ENCODE results near the gene PPP6R2.
"Not testable (repeated sequence)": the region's sequence is repeated elsewhere in the genome, so short reads cannot be mapped to it uniquely, and the experiment has no call there.

PPP6R2 gene

GRCh38 chr22:50322382-50323104 lies 20.6 kb upstream of the PPP6R2 start:
- H3K4me3 ChIP-seq (ENCODE audit: low read length); H3K4me2 ChIP-seq (ENCODE audit: low read length); H3K9me3 ChIP-seq (replicated peaks; ENCODE audit: low read length); H3K9ac ChIP-seq (ENCODE audit: low read depth, low read length); H3K27me3 ChIP-seq (ENCODE audit: control insufficient read depth, insufficient read depth, low read length); H3K36me3 ChIP-seq (ENCODE audit: insufficient read depth, low read length): not testable (repeated sequence)
- H3K4me1 ChIP-seq (ENCODE audit: control insufficient read depth, insufficient read depth, low read length), result peaks cover 16% of the 10 kb centered on the region

GRCh38 chr22:50323900-50324299 lies 19.2 kb upstream of the PPP6R2 start:
- Histone ChIP-seq H3K4me1 (ENCODE audit: control insufficient read depth, insufficient read depth, low read length) (peaks cover 21% of the 10 kb centered on the region), H3K9ac (ENCODE audit: low read depth, low read length) (no peak overlapping the region), H3K36me3 (ENCODE audit: insufficient read depth, low read length) (no peaks in the 10 kb centered on the region), H3K27me3 (ENCODE audit: control insufficient read depth, insufficient read depth, low read length) (no peaks in the 10 kb centered on the region), H3K4me3 (ENCODE audit: low read length) (no peak overlapping the region), H3K4me2 (ENCODE audit: low read length) (no peak overlapping the region), H3K9me3 (replicated peaks; ENCODE audit: low read length) (no peaks in the 10 kb centered on the region)

GRCh38 chr22:50325444-50326224 lies 17.5 kb upstream of the PPP6R2 start:
- Histone ChIP-seq H3K9ac (ENCODE audit: low read depth, low read length) (no peak overlapping the region), H3K4me2 (ENCODE audit: low read length) (peak overlapping the region; percentile 99), H3K36me3 (ENCODE audit: insufficient read depth, low read length) (no peaks in the 10 kb centered on the region), H3K4me1 (ENCODE audit: control insufficient read depth, insufficient read depth, low read length) (peaks cover 21% of the 10 kb centered on the region), H3K27me3 (ENCODE audit: control insufficient read depth, insufficient read depth, low read length) (no peaks in the 10 kb centered on the region), H3K4me3 (ENCODE audit: low read length) (peak overlapping the region; percentile 97), H3K9me3 (replicated peaks; ENCODE audit: low read length) (no peaks in the 10 kb centered on the region)

DNA sequence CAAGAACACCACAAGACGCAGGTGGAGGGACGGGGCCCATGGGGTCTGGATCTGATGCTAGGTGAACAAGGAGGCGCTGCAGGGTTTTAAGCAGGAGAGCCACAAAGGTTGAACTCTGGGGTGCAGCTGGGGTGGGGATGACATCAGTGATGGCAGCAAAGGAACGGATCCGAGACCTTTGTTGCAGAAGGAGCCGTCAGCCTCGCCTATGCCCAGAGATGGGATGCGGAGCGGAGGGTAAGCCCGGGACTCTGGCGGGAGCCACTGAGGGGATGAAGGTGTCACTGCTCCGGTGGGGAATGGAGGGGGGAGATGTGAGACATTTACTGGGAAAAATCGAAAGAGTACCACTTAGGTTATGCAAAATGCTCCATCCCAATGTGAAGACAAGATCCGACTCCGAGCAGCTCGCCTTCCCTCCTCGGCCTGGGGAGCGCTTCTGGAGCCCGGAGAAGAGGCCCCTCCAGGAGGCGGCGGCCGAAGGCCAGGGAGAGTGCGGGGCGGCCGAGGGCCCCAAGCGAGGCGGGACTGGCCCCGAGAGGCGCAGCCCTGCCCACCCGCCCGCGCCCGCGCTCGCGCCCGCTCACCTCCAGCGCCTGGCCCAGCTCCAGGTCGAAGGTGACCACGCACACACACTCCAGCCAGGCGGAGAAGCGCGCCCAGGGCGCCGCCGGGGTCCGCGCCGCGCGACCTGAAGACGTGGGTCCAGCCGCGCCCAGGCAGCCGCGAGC lies 16.7 kb upstream of the PPP6R2 start:
- Histone ChIP-seq H3K4me2 (ENCODE audit: low read length) (peak overlapping the region; percentile 99), H3K9me3 (replicated peaks; ENCODE audit: low read length) (no peaks in the 10 kb centered on the region), H3K4me3 (ENCODE audit: low read length) (peak overlapping the region; percentile 97), H3K4me1 (ENCODE audit: control insufficient read depth, insufficient read depth, low read length) (peaks cover 25% of the 10 kb centered on the region), H3K36me3 (ENCODE audit: insufficient read depth, low read length) (no peaks in the 10 kb centered on the region), H3K27me3 (ENCODE audit: control insufficient read depth, insufficient read depth, low read length) (no peaks in the 10 kb centered on the region), H3K9ac (ENCODE audit: low read depth, low read length) (peak overlapping the region; percentile 98)

GRCh38 chr22:50326956-50327710 lies 16.0 kb upstream of the PPP6R2 start, which contains the start of gene DENND6B:
DENND6B (minus strand) TSS chr22:50327012; CDS start chr22:50326988, 24 bp downstream.
- Histone ChIP-seq H3K9ac (ENCODE audit: low read depth, low read length) (peak within 1 kb of the TSS; percentile 98), H3K4me3 (ENCODE audit: low read length) (peak within 1 kb of the TSS; percentile 97), H3K36me3 (ENCODE audit: insufficient read depth, low read length) (no peaks in the 10 kb centered on the region)

GRCh38 chr22:50327711-50328019 lies 15.5 kb upstream of the PPP6R2 start:
- Histone ChIP-seq H3K4me1 (ENCODE audit: control insufficient read depth, insufficient read depth, low read length) (peaks cover 25% of the 10 kb centered on the region), H3K9me3 (replicated peaks; ENCODE audit: low read length) (no peaks in the 10 kb centered on the region), H3K27me3 (ENCODE audit: control insufficient read depth, insufficient read depth, low read length) (no peaks in the 10 kb centered on the region), H3K36me3 (ENCODE audit: insufficient read depth, low read length) (no peaks in the 10 kb centered on the region), H3K9ac (ENCODE audit: low read depth, low read length) (peak overlapping the region; percentile 98), H3K4me3 (ENCODE audit: low read length) (peak overlapping the region; percentile 97), H3K4me2 (ENCODE audit: low read length) (peak overlapping the region; percentile 99)

More at GRCh38 chr22:50326956-50327710, 16.0 kb upstream of the PPP6R2 start, which contains the start of gene DENND6B:
- no peaks in the 10 kb centered on the region for H3K27me3 ChIP-seq (ENCODE audit: control insufficient read depth, insufficient read depth, low read length)
- H3K4me2 ChIP-seq (ENCODE audit: low read length), result peak within 1 kb of the TSS; percentile 99
- H3K4me1 ChIP-seq (ENCODE audit: control insufficient read depth, insufficient read depth, low read length), result peaks cover 25% of the 10 kb centered on the region
- no peaks in the 10 kb centered on the region for H3K9me3 ChIP-seq (replicated peaks; ENCODE audit: low read length)

GRCh38 chr22:50329236-50329635 lies 13.9 kb upstream of the PPP6R2 start:
- no peaks in the 10 kb centered on the region for H3K27me3 ChIP-seq (ENCODE audit: control insufficient read depth, insufficient read depth, low read length)
- H3K9me3 ChIP-seq (replicated peaks; ENCODE audit: low read length), result no peaks in the 10 kb centered on the region
- no peak overlapping the region for H3K4me3 ChIP-seq (ENCODE audit: low read length)

GRCh38 chr22:50334433-50334832 lies 8.7 kb upstream of the PPP6R2 start:
- H3K4me3 ChIP-seq (ENCODE audit: low read length); H3K9ac ChIP-seq (ENCODE audit: low read depth, low read length); H3K36me3 ChIP-seq (ENCODE audit: insufficient read depth, low read length); H3K4me2 ChIP-seq (ENCODE audit: low read length); H3K27me3 ChIP-seq (ENCODE audit: control insufficient read depth, insufficient read depth, low read length); H3K4me1 ChIP-seq (ENCODE audit: control insufficient read depth, insufficient read depth, low read length); H3K9me3 ChIP-seq (replicated peaks; ENCODE audit: low read length): not testable (repeated sequence)

More at GRCh38 chr22:50329236-50329635, 13.9 kb upstream of the PPP6R2 start:
- no peak overlapping the region for H3K9ac ChIP-seq (ENCODE audit: low read depth, low read length)
- H3K4me1 ChIP-seq (ENCODE audit: control insufficient read depth, insufficient read depth, low read length), result peaks cover 25% of the 10 kb centered on the region
- no peaks in the 10 kb centered on the region for H3K36me3 ChIP-seq (ENCODE audit: insufficient read depth, low read length)
- H3K4me2 ChIP-seq (ENCODE audit: low read length), result no peak overlapping the region

DNA sequence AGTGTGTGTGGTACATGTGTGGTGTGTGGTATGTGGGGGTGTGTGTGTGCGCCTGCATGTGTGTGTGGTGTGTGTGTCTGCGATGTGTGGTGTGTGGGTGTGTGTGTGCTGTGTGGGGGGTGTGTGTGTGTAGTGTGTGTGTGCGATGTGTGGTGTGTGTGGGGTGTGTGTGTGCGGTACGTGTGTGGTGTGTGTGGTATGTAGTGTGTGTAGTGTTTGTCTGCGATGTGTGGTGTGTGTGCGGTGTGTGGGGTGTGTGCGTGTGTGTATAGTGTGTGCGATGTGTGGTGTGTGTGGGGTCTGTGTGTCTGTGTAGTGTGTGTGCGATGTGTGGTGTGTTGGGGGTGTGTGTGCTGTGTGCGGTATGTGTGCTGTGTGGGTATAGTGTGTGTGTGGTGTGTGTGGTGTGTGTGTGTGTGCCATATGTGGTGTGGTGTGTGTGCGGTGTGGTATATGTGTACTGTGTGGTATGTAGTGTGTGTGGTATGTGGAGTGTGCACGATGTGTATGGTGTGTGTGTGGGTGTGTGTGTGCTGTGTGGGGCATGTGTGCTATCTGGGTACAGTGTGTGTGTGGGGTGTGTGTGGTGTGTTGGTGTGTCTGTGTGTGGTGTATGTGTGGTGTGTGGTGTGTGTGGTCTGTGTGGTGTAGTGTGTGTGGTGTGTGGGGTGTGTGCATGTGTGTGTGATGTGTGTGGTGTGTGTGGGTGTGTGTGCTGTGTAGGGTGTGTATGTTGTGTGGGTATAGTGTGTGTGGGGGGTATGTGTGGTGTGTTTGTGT lies 5.7 kb upstream of the PPP6R2 start:
- H3K36me3 ChIP-seq (ENCODE audit: insufficient read depth, low read length), result no peaks in the 10 kb centered on the region

GRCh38 chr22:50338042-50338573 lies 5.0 kb upstream of the PPP6R2 start:
- Histone ChIP-seq H3K9ac (ENCODE audit: low read depth, low read length) (no peak overlapping the region), H3K4me1 (ENCODE audit: control insufficient read depth, insufficient read depth, low read length) (peaks cover 7% of the 10 kb centered on the region), H3K4me2 (ENCODE audit: low read length) (no peak overlapping the region), H3K27me3 (ENCODE audit: control insufficient read depth, insufficient read depth, low read length) (no peaks in the 10 kb centered on the region), H3K9me3 (replicated peaks; ENCODE audit: low read length) (no peaks in the 10 kb centered on the region), H3K36me3 (ENCODE audit: insufficient read depth, low read length) (no peaks in the 10 kb centered on the region), H3K4me3 (ENCODE audit: low read length) (no peak overlapping the region)

More for the DNA sequence above, 5.7 kb upstream of the PPP6R2 start:
- H3K9ac ChIP-seq (ENCODE audit: low read depth, low read length), result no peak overlapping the region
- H3K4me1 ChIP-seq (ENCODE audit: control insufficient read depth, insufficient read depth, low read length), result peaks cover 4% of the 10 kb centered on the region
- no peaks in the 10 kb centered on the region for H3K27me3 ChIP-seq (ENCODE audit: control insufficient read depth, insufficient read depth, low read length)
- no peak overlapping the region for H3K4me2 ChIP-seq (ENCODE audit: low read length)
- no peak overlapping the region for H3K4me3 ChIP-seq (ENCODE audit: low read length)
- H3K9me3 ChIP-seq (replicated peaks; ENCODE audit: low read length), result no peaks in the 10 kb centered on the region

Data from skeletal muscle satellite cell (primary cell).